Right lobe of liver (tissue), 4 donors: Measurements from ENCODE around the gene UBE2V1.

Source experiments
- CTCF ChIP-seq, 4 donors: fragments of 200-600 bp in 3 of 4; fragments of 450-650 bp in 1 of 4; IDR thresholded peaks; one replicate each; pipeline versions ENCODE4 v1.5.1 to v1.8.0; 2016 to 2022; ENCODE audit warnings: antibody characterized with exemption in 4 of 4, mild to moderate bottlenecking in 2 of 4
- POLR2A ChIP-seq: fragments of 450-650 bp; IDR thresholded peaks from one replicate; pipeline ENCODE4 v1.6.1; 2017; ENCODE audit warnings: antibody characterized with exemption, mild to moderate bottlenecking
- donor health status: DM: no; HTN: no; CAD: no.
- donor health status: DM: no; HTN: no; CAD: no.
- donor health status: DM: no; HTN: yes; CAD: no.

- no peak for TF ChIP-seq POLR2A
- no peak for TF ChIP-seq CTCF (IDR thresholded peaks at IDR 0.05)
Observed at GRCh38 chr20:50094522-50094921, 18.4 kb downstream of the UBE2V1 start.
